Neural crest cell (in vitro differentiated cells): ENCODE results near the gene PER3. TPM values are rescaled to one million over a fixed set of nuclear protein-coding genes. Genes with fewer than 3 reads are reported as not detected.

Experiments used
- DNase-seq: peaks from one replicate; pipeline ENCODE4 v3.0.0; 2021; ENCODE audit warnings: low read depth, mixed read lengths, low spot score
- H3K27ac Mint-ChIP-seq: one replicate; pipeline ENCODE4 v1.8.0; 2021; ENCODE audit warnings: mild to moderate bottlenecking, mixed read lengths; ENCODE audit not compliant: unreplicated experiment
- H3K27me3 Mint-ChIP-seq: 2 replicates; pipeline ENCODE4 v1.8.0; 2021; ENCODE audit warnings: low read depth, mild to moderate bottlenecking, mixed read lengths
- H3K36me3 Mint-ChIP-seq: 2 replicates; pipeline ENCODE4 v1.8.0; 2021; ENCODE audit warnings: low read depth, mild to moderate bottlenecking, mixed read lengths
- H3K4me1 Mint-ChIP-seq: 2 replicates; pipeline ENCODE4 v1.8.0; 2021; ENCODE audit warnings: mixed read lengths
- H3K4me3 Mint-ChIP-seq: one replicate; pipeline ENCODE4 v1.8.0; 2021; ENCODE audit warnings: mild to moderate bottlenecking, mixed read lengths
- H3K9me3 Mint-ChIP-seq: 2 replicates; pipeline ENCODE4 v1.8.0; 2021; ENCODE audit warnings: mixed read lengths
- CTCF ChIP-seq: fragments of 200-600 bp; sonication (generic); conservative IDR thresholded peaks from 2 replicates; pipeline ENCODE4 v1.5.0; 2021; ENCODE audit warnings: antibody characterized with exemption, mild to moderate bottlenecking
- total RNA-seq: library from RNA; stranded (reverse); gene quantifications from 2 replicates; pipeline ENCODE4 v1.2.1, GENCODE V29; 2021

The PER3 gene
- total RNA-seq, 1 donor from 2014 or later = 5.3 TPM

- DNase-seq = no peak
- no peaks in the 10 kb centered on the region for H3K27me3 Mint-ChIP-seq
- no peak for TF ChIP-seq CTCF
- no peak overlapping the region for H3K27ac Mint-ChIP-seq
- H3K9me3 Mint-ChIP-seq = no peaks in the 10 kb centered on the region
- H3K4me1 Mint-ChIP-seq = no peaks in the 10 kb centered on the region
- H3K36me3 Mint-ChIP-seq = no peaks in the 10 kb centered on the region
- H3K4me3 Mint-ChIP-seq = no peak overlapping the region
These were observed 21.4 kb downstream of the PER3 start for GRCh38 chr1:7805460-7805859.

DNA sequence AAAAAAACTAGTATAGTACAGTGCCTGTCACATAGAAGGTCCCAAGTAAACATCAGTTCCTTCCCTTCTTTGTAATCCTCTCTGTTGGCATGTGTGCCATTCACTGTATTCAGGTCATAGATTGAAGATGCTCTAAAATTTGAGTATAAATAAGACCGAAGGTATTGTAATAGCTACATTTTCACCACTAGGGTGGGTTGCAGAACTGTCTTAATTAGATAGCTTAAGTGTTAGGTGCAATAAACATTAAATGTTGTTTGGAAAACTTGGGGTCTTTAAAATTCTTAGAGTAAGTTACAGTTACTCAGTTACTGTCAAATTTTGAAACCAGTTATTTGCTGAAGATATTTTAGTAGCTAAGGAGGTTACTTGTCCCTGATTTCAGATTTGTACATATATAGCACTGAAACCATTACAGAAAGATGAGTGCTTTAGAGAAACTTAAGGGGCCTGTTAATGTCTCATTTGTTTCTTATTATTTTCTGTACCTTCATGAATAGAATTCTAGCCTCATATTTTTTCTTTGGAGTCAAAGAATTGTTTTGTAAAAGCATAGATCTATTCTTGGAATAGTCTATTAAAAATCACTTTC is 24.3 kb downstream of the PER3 start:
- peak; percentile 72 for TF ChIP-seq CTCF
- H3K27ac Mint-ChIP-seq = no peak overlapping the region
- peaks cover 6% of the 10 kb centered on the region for H3K36me3 Mint-ChIP-seq

GRCh38 chr1:7809742-7810141 is 25.7 kb downstream of the PER3 start:
- Mint-ChIP-seq H3K9me3 (peaks cover 13% of the 10 kb centered on the region), H3K27me3 (no peaks in the 10 kb centered on the region), H3K4me3 (no peak overlapping the region), H3K27ac (no peak overlapping the region), H3K4me1 (no peaks in the 10 kb centered on the region), H3K36me3 (peaks cover 17% of the 10 kb centered on the region)
- DNase-seq = no peak
- TF ChIP-seq CTCF = no peak

More for the DNA sequence above, 24.3 kb downstream of the PER3 start:
- Mint-ChIP-seq H3K4me3 (no peak overlapping the region), H3K4me1 (no peaks in the 10 kb centered on the region), H3K27me3 (no peaks in the 10 kb centered on the region), H3K9me3 (peaks cover 5% of the 10 kb centered on the region)
- no peak for DNase-seq

DNA sequence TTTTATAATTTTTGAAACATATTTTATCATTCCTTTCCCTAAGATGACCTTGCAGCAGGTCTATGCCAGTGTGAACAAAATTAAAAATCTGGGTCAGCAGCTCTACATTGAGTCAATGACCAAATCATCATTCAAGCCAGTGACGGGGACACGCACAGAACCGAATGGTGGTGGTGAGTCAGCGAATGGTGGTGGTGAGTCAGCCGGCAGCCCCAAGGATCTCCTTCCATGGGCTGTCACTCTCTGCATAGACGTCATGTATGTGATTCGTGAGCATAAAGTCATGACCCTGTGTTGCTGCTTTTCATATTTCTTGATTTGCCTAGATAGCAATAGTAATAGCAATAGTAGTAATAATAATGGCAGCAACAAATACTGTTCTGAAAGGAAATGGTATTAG is 26.3 kb downstream of the PER3 start:
- Mint-ChIP-seq H3K4me3 (no peak overlapping the region), H3K4me1 (no peaks in the 10 kb centered on the region), H3K27ac (no peak overlapping the region), H3K36me3 (peaks cover 20% of the 10 kb centered on the region), H3K9me3 (peaks cover 13% of the 10 kb centered on the region), H3K27me3 (no peaks in the 10 kb centered on the region)
- TF ChIP-seq CTCF = no peak
- DNase-seq = no peak

DNA sequence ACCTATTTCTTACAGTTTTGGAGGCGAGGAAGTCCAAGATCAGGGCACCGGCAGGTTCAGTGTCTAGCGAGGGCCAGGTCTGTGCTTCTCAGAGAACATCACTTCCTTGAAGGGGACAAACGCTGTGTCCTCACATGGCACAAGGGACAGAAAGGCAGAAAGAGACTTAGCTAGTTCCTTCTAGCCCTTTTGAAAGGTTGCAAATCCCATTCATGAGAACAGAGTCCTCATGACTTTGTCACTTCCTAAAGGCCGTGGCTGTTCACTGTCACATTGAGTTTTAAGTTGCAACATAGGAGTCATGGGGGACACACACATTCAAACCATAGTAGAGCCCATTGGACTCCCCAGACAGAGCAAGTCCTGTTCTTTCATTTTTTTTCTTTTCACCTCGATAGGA is 27.4 kb downstream of the PER3 start:
- Mint-ChIP-seq H3K27me3 (no peaks in the 10 kb centered on the region), H3K9me3 (peaks cover 13% of the 10 kb centered on the region), H3K36me3 (peaks cover 20% of the 10 kb centered on the region), H3K27ac (no peak overlapping the region), H3K4me1 (no peaks in the 10 kb centered on the region), H3K4me3 (no peak overlapping the region)
- TF ChIP-seq CTCF = no peak
- DNase-seq = no peak
